Right lobe of liver (tissue), 4 donors: ENCODE results near the gene RWDD2A.

ENCODE experiments used
- CTCF ChIP-seq, 4 donors: fragments of 200-600 bp in 3 of 4; fragments of 450-650 bp in 1 of 4; IDR thresholded peaks; one replicate each; pipeline versions ENCODE4 v1.5.1 to v1.8.0; 2016 to 2022; ENCODE audit warnings: antibody characterized with exemption in 4 of 4, mild to moderate bottlenecking in 2 of 4
- POLR2A ChIP-seq: fragments of 450-650 bp; IDR thresholded peaks from one replicate; pipeline ENCODE4 v1.6.1; 2017; ENCODE audit warnings: antibody characterized with exemption, mild to moderate bottlenecking
- donor health status: DM: no; HTN: no; CAD: no.
- donor health status: DM: no; HTN: no; CAD: no.
- donor health status: DM: no; HTN: yes; CAD: no.

GRCh38 chr6:83190626-83191025 lies 2.5 kb upstream of the RWDD2A start:
- TF ChIP-seq POLR2A (no peak), CTCF (IDR thresholded peaks at IDR 0.05) (no peak)
